Cardiac muscle cell (in vitro differentiated cells and primary cell): ENCODE measurements around the gene RHBDD1. TPM values are rescaled to one million over a fixed set of nuclear protein-coding genes. Genes with fewer than 3 reads are reported as not detected.

Experiments
- DNase-seq, 2 donors: peaks; one replicate each; pipeline versions ENCODE4 v3.0.0 to v3.0.0-alpha.2; 2010 to 2017; ENCODE audit warnings: low read depth in 1 of 2, low spot score in 1 of 2
- H3K27ac ChIP-seq: fragments of 200-600 bp; sonication (generic); 2 replicates; pipeline ENCODE4 v1.5.1; 2016
- H3K27me3 ChIP-seq: fragments of 200-600 bp; sonication (generic); 2 replicates; pipeline ENCODE4 v1.6.0; 2016; ENCODE audit warnings: control low read depth
- H3K36me3 ChIP-seq: fragments of 200-600 bp; sonication (generic); 2 replicates; pipeline ENCODE4 v1.5.1; 2016; ENCODE audit warnings: control low read depth
- H3K4me1 ChIP-seq: fragments of 200-600 bp; sonication (generic); 2 replicates; pipeline ENCODE4 v1.8.1; 2017; ENCODE audit warnings: low read depth, mild to moderate bottlenecking, mixed run types
- H3K4me3 ChIP-seq: fragments of 200-600 bp; sonication (generic); 2 replicates; pipeline ENCODE4 v1.5.1; 2016; ENCODE audit warnings: mild to moderate bottlenecking
- H3K9me3 ChIP-seq: fragments of 200-600 bp; sonication (generic); 2 replicates; pipeline ENCODE4 v1.5.1; 2017; ENCODE audit warnings: low read depth, mild to moderate bottlenecking, control low read depth
- CTCF ChIP-seq: IDR thresholded peaks from 2 replicates; pipeline ENCODE4 v1.5.1; 2012; ENCODE audit warnings: low read depth, mild to moderate bottlenecking, low read length
- polyA plus RNA-seq: library from polyadenylated mRNA; unstranded; fragments of >200 nt; fragmentation: Nextera tagmentation; extraction: Ambion mirVana; gene quantifications from 2 replicates; pipeline ENCODE4 v1.2.1, GENCODE V29; 2016
- total RNA-seq: library from RNA; depleted of rRNA; stranded (reverse); fragments of >200 nt; gene quantifications from 2 replicates; pipeline ENCODE4 v1.2.3, GENCODE V29; 2016

RHBDD1 gene
- total and polyA plus RNA-seq, 2 experiments from 2014 or later, result 6.3 to 12.9 TPM

GRCh38 chr2:226883296-226883795, 47.5 kb downstream of the RHBDD1 start:
- Histone ChIP-seq H3K4me3 (no peak overlapping the region), H3K27ac (no peak overlapping the region), H3K36me3 (no peaks in the 10 kb centered on the region), H3K4me1 (no peaks in the 10 kb centered on the region), H3K9me3 (no peaks in the 10 kb centered on the region), H3K27me3 (no peaks in the 10 kb centered on the region)
- DNase-seq, result no peak
- TF ChIP-seq CTCF, result no peak

- no peak for TF ChIP-seq CTCF
- no peak overlapping the region for H3K4me3 ChIP-seq
- no peaks in the 10 kb centered on the region for H3K4me1 ChIP-seq
- no peaks in the 10 kb centered on the region for H3K27me3 ChIP-seq
- no peaks in the 10 kb centered on the region for H3K9me3 ChIP-seq
- no peak overlapping the region for H3K27ac ChIP-seq
- DNase-seq, result no peak
- H3K36me3 ChIP-seq, result no peaks in the 10 kb centered on the region
These were observed 48.3 kb downstream of the RHBDD1 start for GRCh38 chr2:226884166-226884565.

- H3K4me1 ChIP-seq, result no peaks in the 10 kb centered on the region
- H3K27ac ChIP-seq, result no peak overlapping the region
- peak in 1 of 2 donors; percentile 22 for DNase-seq
- H3K4me3 ChIP-seq, result no peak overlapping the region
- no peaks in the 10 kb centered on the region for H3K9me3 ChIP-seq
- no peak for TF ChIP-seq CTCF
- H3K27me3 ChIP-seq, result no peaks in the 10 kb centered on the region
- no peaks in the 10 kb centered on the region for H3K36me3 ChIP-seq
These were observed 50.0 kb downstream of the RHBDD1 start for GRCh38 chr2:226885769-226886435.

GRCh38 chr2:226887940-226888339, 52.1 kb downstream of the RHBDD1 start:
- Histone ChIP-seq H3K27me3 (no peaks in the 10 kb centered on the region), H3K27ac (no peak overlapping the region)
- no peak for TF ChIP-seq CTCF

GRCh38 chr2:226888378-226888965, 52.6 kb downstream of the RHBDD1 start:
- H3K4me1 ChIP-seq, result no peaks in the 10 kb centered on the region
- no peak for TF ChIP-seq CTCF
- DNase-seq, result no peak
- H3K27me3 ChIP-seq, result no peaks in the 10 kb centered on the region
- H3K36me3 ChIP-seq, result no peaks in the 10 kb centered on the region
- no peak overlapping the region for H3K27ac ChIP-seq
- H3K9me3 ChIP-seq, result no peaks in the 10 kb centered on the region
- H3K4me3 ChIP-seq, result no peak overlapping the region

More at GRCh38 chr2:226887940-226888339, 52.1 kb downstream of the RHBDD1 start:
- Histone ChIP-seq H3K36me3 (no peaks in the 10 kb centered on the region), H3K9me3 (no peaks in the 10 kb centered on the region), H3K4me1 (no peaks in the 10 kb centered on the region), H3K4me3 (no peak overlapping the region)
- peak in 1 of 2 donors; percentile 22 for DNase-seq
